Astrocyte (in vitro differentiated cells and primary cell): ENCODE data around the gene KBTBD12. TPM values are rescaled to one million over a fixed set of nuclear protein-coding genes. Genes with fewer than 3 reads are reported as not detected.
"Not testable (repeated sequence)": the region's sequence is repeated elsewhere in the genome, so short reads cannot be mapped to it uniquely, and the experiment has no call there.

Experiments used
- DNase-seq: peaks from one replicate; pipeline ENCODE4 v3.0.0-alpha.2; 2010; ENCODE audit warnings: low read depth
- FAIRE-seq: peaks from 2 replicates; lab custom pipeline; 2011; peaks lifted over from hg19 to GRCh38; lab: Jason Lieb, UNC
- H2AFZ ChIP-seq: 2 replicates; pipeline ENCODE4 v1.6.0; 2012; ENCODE audit warnings: low read depth, low read length, inconsistent platforms
- H3K27ac ChIP-seq: 2 replicates; pipeline ENCODE4 v1.5.1; 2011; ENCODE audit warnings: low read depth, low read length, inconsistent platforms
- H3K27me3 ChIP-seq: 2 replicates; pipeline ENCODE4 v1.6.0; 2011; ENCODE audit warnings: low read length, inconsistent platforms; ENCODE audit not compliant: insufficient read depth
- H3K36me3 ChIP-seq: 2 replicates; pipeline ENCODE4 v1.5.1; 2011; ENCODE audit warnings: low read length, inconsistent platforms; ENCODE audit not compliant: insufficient read depth
- H3K4me1 ChIP-seq: 2 replicates; pipeline ENCODE4 v1.5.1; 2011; ENCODE audit warnings: low read length, inconsistent platforms; ENCODE audit not compliant: insufficient read depth
- H3K4me2 ChIP-seq: 2 replicates; pipeline ENCODE4 v1.6.0; 2012; ENCODE audit warnings: low read length, inconsistent platforms
- H3K4me3 ChIP-seq: 2 replicates; pipeline ENCODE4 v1.5.1; 2011; ENCODE audit warnings: low read depth, mild to moderate bottlenecking, low read length, inconsistent platforms; ENCODE audit not compliant: insufficient read depth
- H3K79me2 ChIP-seq: 2 replicates; pipeline ENCODE4 v1.6.0; 2012; ENCODE audit warnings: mild to moderate bottlenecking, low read length, inconsistent platforms; ENCODE audit not compliant: insufficient read depth
- H3K9ac ChIP-seq: 2 replicates; pipeline ENCODE4 v1.6.0; 2012; ENCODE audit warnings: mild to moderate bottlenecking, low read length, inconsistent platforms
- H3K9me3 ChIP-seq: 2 replicates; pipeline ENCODE4 v1.5.1; 2012; ENCODE audit warnings: low read depth, mild to moderate bottlenecking, low read length, inconsistent platforms; ENCODE audit not compliant: insufficient read depth
- H4K20me1 ChIP-seq: 2 replicates; pipeline ENCODE4 v1.6.0; 2012; ENCODE audit warnings: low read length, inconsistent platforms; ENCODE audit not compliant: insufficient read depth
- H3K27ac Mint-ChIP-seq: one replicate; pipeline ENCODE4 v1.8.0; 2021; ENCODE audit warnings: mild to moderate bottlenecking, mixed read lengths; ENCODE audit not compliant: unreplicated experiment
- H3K27me3 Mint-ChIP-seq: one replicate; pipeline ENCODE4 v1.8.0; 2021; ENCODE audit warnings: low read depth, mixed read lengths; ENCODE audit not compliant: unreplicated experiment
- H3K36me3 Mint-ChIP-seq: one replicate; pipeline ENCODE4 v1.8.0; 2021; ENCODE audit warnings: low read depth, mixed read lengths; ENCODE audit not compliant: unreplicated experiment
- H3K4me1 Mint-ChIP-seq: one replicate; pipeline ENCODE4 v1.8.0; 2021; ENCODE audit warnings: low read depth, mixed read lengths; ENCODE audit not compliant: unreplicated experiment
- H3K4me3 Mint-ChIP-seq: one replicate; pipeline ENCODE4 v1.8.0; 2021; ENCODE audit warnings: mild to moderate bottlenecking, moderate library complexity, mixed read lengths; ENCODE audit not compliant: unreplicated experiment
- H3K9me3 Mint-ChIP-seq: one replicate; pipeline ENCODE4 v1.8.0; 2021; ENCODE audit warnings: mild to moderate bottlenecking, mixed read lengths; ENCODE audit not compliant: unreplicated experiment
- CTCF ChIP-seq: IDR thresholded peaks from 2 replicates; pipeline ENCODE4 v1.5.1; 2011; ENCODE audit warnings: low read depth, mild to moderate bottlenecking, inconsistent platforms, low read length, moderate library complexity; ENCODE audit not compliant: insufficient read depth
- EZH2 ChIP-seq: IDR thresholded peaks from 2 replicates; pipeline ENCODE4 v1.6.1; 2012; ENCODE audit warnings: mild to moderate bottlenecking, low read length, inconsistent platforms; ENCODE audit not compliant: insufficient read depth
- total RNA-seq: library from RNA; stranded (reverse); gene quantifications from 2 replicates; pipeline ENCODE4 v1.2.1, GENCODE V29; 2021

KBTBD12 gene
- total RNA-seq, 1 donor from 2014 or later: not detected

GRCh38 chr3:127902486-127902885 is 12.5 kb upstream of the KBTBD12 start:
- Mint-ChIP-seq H3K4me1 (peaks cover 3% of the 10 kb centered on the region), H3K36me3 (no peaks in the 10 kb centered on the region), H3K27me3 (peaks cover 14% of the 10 kb centered on the region), H3K4me3 (no peak overlapping the region), H3K9me3 (peaks cover 13% of the 10 kb centered on the region), H3K27ac (no peak overlapping the region)
- Histone ChIP-seq H3K27ac (no peak overlapping the region), H3K9ac (no peak overlapping the region), H3K4me2 (no peak overlapping the region), H3K9me3 (no peaks in the 10 kb centered on the region), H3K36me3 (no peaks in the 10 kb centered on the region), H3K4me1 (no peaks in the 10 kb centered on the region), H3K4me3 (no peak overlapping the region), H3K79me2 (no peaks in the 10 kb centered on the region), H3K27me3 (peaks cover 9% of the 10 kb centered on the region), H2AFZ (no peak overlapping the region), H4K20me1 (no peaks in the 10 kb centered on the region)
- TF ChIP-seq EZH2 (no peak), CTCF (no peak)
- FAIRE-seq (no peak), DNase-seq (no peak)

- peaks cover 3% of the 10 kb centered on the region for H3K4me1 Mint-ChIP-seq
- no peak for FAIRE-seq
- H3K9ac ChIP-seq: no peak overlapping the region
- peaks cover 15% of the 10 kb centered on the region for H3K9me3 Mint-ChIP-seq
- no peak overlapping the region for H3K27ac Mint-ChIP-seq
- no peak overlapping the region for H3K4me3 ChIP-seq
- H3K27me3 Mint-ChIP-seq: peaks cover 19% of the 10 kb centered on the region
- H3K27ac ChIP-seq: no peak overlapping the region
- no peak overlapping the region for H2AFZ ChIP-seq
- H3K79me2 ChIP-seq: no peaks in the 10 kb centered on the region
- H3K9me3 ChIP-seq: no peaks in the 10 kb centered on the region
- H3K36me3 Mint-ChIP-seq: peaks cover 2% of the 10 kb centered on the region
- H3K4me2 ChIP-seq: no peak overlapping the region
- H3K4me3 Mint-ChIP-seq: no peak overlapping the region
- H3K36me3 ChIP-seq: no peaks in the 10 kb centered on the region
- no peak for DNase-seq
- no peaks in the 10 kb centered on the region for H4K20me1 ChIP-seq
- H3K4me1 ChIP-seq: no peaks in the 10 kb centered on the region
- H3K27me3 ChIP-seq: peaks cover 9% of the 10 kb centered on the region
- no peak for TF ChIP-seq EZH2
Measured at GRCh38 chr3:127903611-127904375, 11.2 kb upstream of the KBTBD12 start.

- H2AFZ ChIP-seq: no peak overlapping the region
- no peaks in the 10 kb centered on the region for H3K79me2 ChIP-seq
- no peak overlapping the region for H3K27ac Mint-ChIP-seq
- no peak for TF ChIP-seq EZH2
- no peak for TF ChIP-seq CTCF
- DNase-seq: no peak
- H3K4me3 Mint-ChIP-seq: no peak overlapping the region
- no peak overlapping the region for H3K27ac ChIP-seq
- peaks cover 2% of the 10 kb centered on the region for H3K36me3 Mint-ChIP-seq
- H3K4me3 ChIP-seq: no peak overlapping the region
- no peaks in the 10 kb centered on the region for H4K20me1 ChIP-seq
- H3K9me3 Mint-ChIP-seq: peaks cover 15% of the 10 kb centered on the region
- H3K4me1 ChIP-seq: no peaks in the 10 kb centered on the region
- H3K9ac ChIP-seq: no peak overlapping the region
- no peak for FAIRE-seq
- no peaks in the 10 kb centered on the region for H3K36me3 ChIP-seq
- no peak overlapping the region for H3K4me2 ChIP-seq
- no peaks in the 10 kb centered on the region for H3K9me3 ChIP-seq
- H3K27me3 Mint-ChIP-seq: peaks cover 31% of the 10 kb centered on the region
- H3K27me3 ChIP-seq: peaks cover 13% of the 10 kb centered on the region
- no peaks in the 10 kb centered on the region for H3K4me1 Mint-ChIP-seq
Measured at GRCh38 chr3:127905556-127905955, 9.5 kb upstream of the KBTBD12 start.

GRCh38 chr3:127906653-127907052 is 8.4 kb upstream of the KBTBD12 start:
- H3K4me3 ChIP-seq, H3K36me3 Mint-ChIP-seq, DNase-seq, H3K4me1 ChIP-seq, H3K27ac Mint-ChIP-seq, H3K9me3 ChIP-seq, H3K9ac ChIP-seq, H4K20me1 ChIP-seq, H3K36me3 ChIP-seq, H3K4me2 ChIP-seq, H3K4me1 Mint-ChIP-seq, H3K79me2 ChIP-seq, H2AFZ ChIP-seq, H3K27ac ChIP-seq, H3K4me3 Mint-ChIP-seq, FAIRE-seq: not testable (repeated sequence)
- H3K27me3 Mint-ChIP-seq: peaks cover 41% of the 10 kb centered on the region
- H3K9me3 Mint-ChIP-seq: peaks cover 15% of the 10 kb centered on the region
- peaks cover 15% of the 10 kb centered on the region for H3K27me3 ChIP-seq
